Endodermal cell (in vitro differentiated cells): Measurements from ENCODE around the gene GRK6. TPM values are rescaled to one million over a fixed set of nuclear protein-coding genes. Genes with fewer than 3 reads are reported as not detected.

ENCODE experiments used
- DNase-seq: peaks from one replicate; pipeline ENCODE4 v3.0.0-alpha.2; 2017
- H3K27ac ChIP-seq: 2 replicates; pipeline ENCODE4 v1.5.1; 2013; ENCODE audit warnings: mild to moderate bottlenecking, low read depth, low read length, moderate library complexity
- H3K27me3 ChIP-seq: 2 replicates; pipeline ENCODE4 v1.6.1; 2013; ENCODE audit warnings: mild to moderate bottlenecking, low read length, moderate library complexity; ENCODE audit not compliant: insufficient read depth, control insufficient read depth, poor library complexity, severe bottlenecking
- H3K36me3 ChIP-seq: 2 replicates; pipeline ENCODE4 v1.7.0; 2013; ENCODE audit warnings: mild to moderate bottlenecking, low read length, moderate library complexity; ENCODE audit not compliant: control insufficient read depth, insufficient read depth
- H3K4me1 ChIP-seq: one replicate; pipeline ENCODE4 v1.7.0; 2013; ENCODE audit warnings: low read length; ENCODE audit not compliant: control insufficient read depth, insufficient read depth
- H3K4me3 ChIP-seq: 2 replicates; pipeline ENCODE4 v1.5.1; 2013; ENCODE audit warnings: mild to moderate bottlenecking, low read length, moderate library complexity
- H3K9ac ChIP-seq: 2 replicates; pipeline ENCODE4 v1.6.1; 2013; ENCODE audit warnings: mild to moderate bottlenecking, low read length, moderate library complexity; ENCODE audit not compliant: poor library complexity, severe bottlenecking; ENCODE audit errors: extremely low read depth
- H3K9me3 ChIP-seq: 2 replicates; pipeline ENCODE4 v1.6.1; 2013; ENCODE audit warnings: mild to moderate bottlenecking, low read length, moderate library complexity; ENCODE audit not compliant: control insufficient read depth
- H3K27ac Mint-ChIP-seq: 2 replicates; pipeline ENCODE4 v1.8.0; 2020; ENCODE audit warnings: mixed read lengths
- H3K27me3 Mint-ChIP-seq: 2 replicates; pipeline ENCODE4 v1.8.0; 2021; ENCODE audit warnings: mild to moderate bottlenecking, mixed read lengths; ENCODE audit not compliant: insufficient read depth
- H3K36me3 Mint-ChIP-seq: 2 replicates; pipeline ENCODE4 v1.8.0; 2020; ENCODE audit warnings: low read depth, mixed read lengths
- H3K4me1 Mint-ChIP-seq: 2 replicates; pipeline ENCODE4 v1.8.0; 2020; ENCODE audit warnings: mixed read lengths
- H3K4me3 Mint-ChIP-seq: 2 replicates; pipeline ENCODE4 v1.8.0; 2020; ENCODE audit warnings: mild to moderate bottlenecking, moderate library complexity, mixed read lengths
- H3K9me3 Mint-ChIP-seq: 2 replicates; pipeline ENCODE4 v1.8.0; 2020; ENCODE audit warnings: mild to moderate bottlenecking, mixed read lengths
- WGBS, 2 experiments: methylation state at CpG; one replicate each; pipeline versions ENCODE4 v1.1.5 to v1.1.7; 2013; ENCODE audit warnings: missing lambda C conversion rate in 2 of 2, mixed read lengths in 1 of 2; ENCODE audit not compliant: insufficient coverage in 1 of 2, insufficient read length in 1 of 2; 5-methylcytosine and 5-hydroxymethylcytosine counted together
- total RNA-seq, 2 donors: library from RNA; stranded (reverse); fragmentation: NEBNext Ultra II Directional in 1 of 2; extraction: Animal tissue kit (Norgen Biotek cat#: 25700) in 1 of 2; gene quantifications; 2 replicates in 1 of 2; 3 replicates in 1 of 2; pipeline ENCODE4 v1.2.1, GENCODE V29; 2021
- TF ChIP-seq, protein P1 (sequence below): fragments of 200-600 bp; sonication (generic); conservative IDR thresholded peaks from 2 replicates; pipeline ENCODE4 v1.5.0; 2021; ENCODE audit warnings: antibody characterized with exemption, mild to moderate bottlenecking

Gene GRK6
- total RNA-seq, 2 donors from 2014 or later: 51.6 to 66.8 TPM

DNA sequence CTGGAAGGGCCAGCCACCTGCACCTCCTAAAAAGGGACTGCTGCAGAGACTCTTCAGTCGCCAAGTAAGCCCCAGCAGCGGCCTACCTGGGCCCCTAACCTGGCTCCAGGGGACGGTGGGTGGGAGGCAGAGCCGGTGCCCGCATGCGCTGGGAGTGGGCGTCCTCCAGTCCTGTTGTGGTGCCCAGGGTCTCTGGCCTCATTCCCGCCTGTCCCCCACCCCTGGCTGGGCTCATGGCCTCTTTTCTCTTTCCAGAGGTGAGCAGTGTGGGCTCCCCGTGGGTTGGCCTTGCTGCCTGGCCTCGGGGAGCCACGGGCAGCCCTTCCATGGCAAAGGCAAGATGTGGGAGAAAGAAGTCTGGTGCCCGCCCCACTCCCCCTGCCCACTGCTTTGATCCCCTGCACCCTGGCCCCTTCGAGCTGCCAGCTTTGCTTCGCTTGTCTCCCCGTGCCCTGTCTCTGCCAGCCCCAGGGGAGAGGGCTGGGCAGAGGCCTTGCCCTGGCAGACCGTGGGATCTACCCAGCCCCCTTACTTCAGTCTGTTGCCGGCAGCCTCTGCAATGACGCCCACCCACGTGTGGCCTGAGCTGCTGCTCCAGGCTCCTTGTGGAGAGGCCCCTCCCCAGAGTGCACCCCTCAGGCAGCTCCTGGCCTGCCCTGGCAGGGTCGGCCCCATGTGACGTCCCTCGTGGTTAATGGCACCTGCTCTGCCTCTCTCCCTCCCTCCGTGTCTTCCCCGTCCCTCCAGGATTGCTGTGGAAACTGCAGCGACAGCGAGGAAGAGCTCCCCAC lies 14.7 kb downstream of the GRK6 start:
- Histone ChIP-seq H3K27me3 (no peaks in the 10 kb centered on the region), H3K36me3 (peaks cover 23% of the 10 kb centered on the region), H3K4me3 (no peak overlapping the region), H3K9ac (no peak overlapping the region), H3K9me3 (no peaks in the 10 kb centered on the region), H3K4me1 (peaks cover 3% of the 10 kb centered on the region), H3K27ac (no peak overlapping the region)
- Mint-ChIP-seq H3K4me3 (no peak overlapping the region), H3K4me1 (peaks cover 8% of the 10 kb centered on the region), H3K27me3 (peaks cover 20% of the 10 kb centered on the region), H3K36me3 (peaks cover 32% of the 10 kb centered on the region), H3K9me3 (no peaks in the 10 kb centered on the region), H3K27ac (no peak overlapping the region)
- DNase-seq: no peak
- TF ChIP-seq, protein P1, sequence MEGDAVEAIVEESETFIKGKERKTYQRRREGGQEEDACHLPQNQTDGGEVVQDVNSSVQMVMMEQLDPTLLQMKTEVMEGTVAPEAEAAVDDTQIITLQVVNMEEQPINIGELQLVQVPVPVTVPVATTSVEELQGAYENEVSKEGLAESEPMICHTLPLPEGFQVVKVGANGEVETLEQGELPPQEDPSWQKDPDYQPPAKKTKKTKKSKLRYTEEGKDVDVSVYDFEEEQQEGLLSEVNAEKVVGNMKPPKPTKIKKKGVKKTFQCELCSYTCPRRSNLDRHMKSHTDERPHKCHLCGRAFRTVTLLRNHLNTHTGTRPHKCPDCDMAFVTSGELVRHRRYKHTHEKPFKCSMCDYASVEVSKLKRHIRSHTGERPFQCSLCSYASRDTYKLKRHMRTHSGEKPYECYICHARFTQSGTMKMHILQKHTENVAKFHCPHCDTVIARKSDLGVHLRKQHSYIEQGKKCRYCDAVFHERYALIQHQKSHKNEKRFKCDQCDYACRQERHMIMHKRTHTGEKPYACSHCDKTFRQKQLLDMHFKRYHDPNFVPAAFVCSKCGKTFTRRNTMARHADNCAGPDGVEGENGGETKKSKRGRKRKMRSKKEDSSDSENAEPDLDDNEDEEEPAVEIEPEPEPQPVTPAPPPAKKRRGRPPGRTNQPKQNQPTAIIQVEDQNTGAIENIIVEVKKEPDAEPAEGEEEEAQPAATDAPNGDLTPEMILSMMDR: no peak
- WGBS, 2 experiments: 92 to 95% methylated on average over 13 to 26 of the region's 26 CpGs

- WGBS, 2 experiments: 93 to 95% methylated on average over 12 to 20 of the region's 20 CpGs
Observed at GRCh38 chr5:177442066-177442826, 15.8 kb downstream of the GRK6 start.

More at GRCh38 chr5:177442066-177442826, 15.8 kb downstream of the GRK6 start:
- Histone ChIP-seq H3K9ac (no peak overlapping the region), H3K27me3 (no peaks in the 10 kb centered on the region), H3K27ac (no peak overlapping the region), H3K9me3 (no peaks in the 10 kb centered on the region), H3K4me3 (no peak overlapping the region), H3K36me3 (peaks cover 17% of the 10 kb centered on the region), H3K4me1 (peaks cover 3% of the 10 kb centered on the region)
- Mint-ChIP-seq H3K27ac (no peak overlapping the region), H3K27me3 (peaks cover 22% of the 10 kb centered on the region), H3K4me3 (no peak overlapping the region), H3K4me1 (peaks cover 8% of the 10 kb centered on the region), H3K36me3 (peaks cover 27% of the 10 kb centered on the region), H3K9me3 (no peaks in the 10 kb centered on the region)
- TF ChIP-seq, protein P1: no peak
- DNase-seq: no peak
